ENCODE measurements around the gene UBL4A. TPM values are rescaled to one million over a fixed set of nuclear protein-coding genes. Genes with fewer than 3 reads are reported as not detected.

The UBL4A gene
- total RNA-seq, 1 experiment from 2014 or later: 37.4 TPM

DNA sequence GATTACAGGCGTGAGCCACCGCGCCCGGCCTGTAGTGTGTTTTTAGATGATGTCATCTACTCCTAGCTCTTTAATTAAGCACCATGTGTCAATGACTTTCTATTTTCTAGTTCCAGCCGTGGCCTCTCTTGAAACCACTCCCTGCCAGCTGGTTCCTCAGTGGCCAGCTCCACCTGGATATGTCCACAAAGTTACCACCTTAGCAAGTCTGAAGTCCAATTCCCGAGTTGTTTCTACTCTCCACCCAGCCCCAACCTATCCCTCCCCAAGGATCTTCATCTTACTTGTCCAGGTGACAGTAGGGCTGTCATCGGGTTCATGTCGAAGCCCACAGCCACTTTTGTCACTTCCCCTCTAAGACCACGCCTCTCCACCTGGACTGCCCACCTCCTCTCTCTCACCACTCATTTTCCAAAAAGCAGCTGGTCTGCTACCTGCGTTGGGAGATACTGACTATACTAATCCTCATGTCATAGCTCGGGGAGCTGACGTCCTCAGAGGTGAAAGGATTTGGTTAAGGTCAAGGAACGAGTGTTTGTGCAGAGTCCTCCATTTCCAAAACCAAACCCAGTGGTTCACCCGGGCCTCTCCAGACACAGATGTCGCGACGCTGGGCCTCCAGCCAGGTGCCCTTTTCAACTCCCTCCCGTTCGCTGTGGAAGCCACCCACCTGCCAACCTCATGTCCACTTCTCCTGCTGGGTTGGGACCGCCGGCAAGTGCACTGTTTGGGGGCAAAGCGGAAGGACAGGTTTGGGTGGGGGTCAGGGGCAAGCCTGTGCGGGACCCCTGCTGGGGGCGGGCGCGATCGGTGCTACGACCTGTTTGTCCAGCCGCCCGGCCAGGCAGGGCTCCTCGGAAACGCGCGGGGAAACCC is 28.9 kb upstream of the UBL4A start:
- H3K9ac ChIP-seq (ENCODE audit: low read length): peak overlapping the region; percentile 72
- no peak for TF ChIP-seq EZH2 (IDR thresholded peaks at IDR 0.05)
- H3K4me3 ChIP-seq (replicated peaks in 1 of 2; ENCODE audit: low read depth in 1 of 2, low read length in 2 of 2): peak overlapping the region; percentile 65 to 70
- DNase-seq (ENCODE audit: low read depth, low spot score): no peak
- no peaks in the 10 kb centered on the region for H3K9me3 ChIP-seq (ENCODE audit: control insufficient read depth in 1 of 2, insufficient read depth in 1 of 2, low read depth in 1 of 2, low read length in 2 of 2)
- H3K36me3 ChIP-seq (ENCODE audit: control insufficient read depth in 1 of 2, insufficient read depth in 2 of 2, low read length in 2 of 2): no peaks in the 10 kb centered on the region
- intact Hi-C loops (cut with micrococcal nuclease): no loop called here
- ATAC-seq: peak; percentile 22; the same call in 1 of the 2 replicates
- H3K4me1 ChIP-seq (ENCODE audit: control insufficient read depth in 1 of 2, insufficient read depth in 2 of 2, low read length in 2 of 2): peaks cover 5 to 10% of the 10 kb centered on the region in 2 experiments; a peak in 3 of 4 replicates
- no peak overlapping the region for H2AFZ ChIP-seq (ENCODE audit: low read depth, low read length, poor library complexity, severe bottlenecking)
- RAD21 ChIA-PET (ENCODE audit: low non-redundant PET in 1 of 2, low total read pairs in 2 of 2, uncharacterized antibody in 2 of 2, unreplicated experiment in 2 of 2): no interaction called here
- peak overlapping the region; percentile 79 for H3K27ac ChIP-seq (ENCODE audit: low read depth, low read length)
- no peaks in the 10 kb centered on the region for H3K9me2 ChIP-seq (ENCODE audit: insufficient read depth)
- CTCF ChIA-PET: no interaction called here
- POLR2A ChIA-PET: interaction anchor here (1.0 kb wide), 1 partner anchor 25 kb away, joined by 3 read pairs; the partner anchor contains the start of gene SLC10A3
- BruUV-seq (replicated peaks): TSS peak; percentile 62
- H3K27me3 ChIP-seq (ENCODE audit: insufficient read depth, low read length): no peaks in the 10 kb centered on the region
- peak overlapping the region; percentile 84 for H3K4me2 ChIP-seq (ENCODE audit: low read length)
- H3K79me2 ChIP-seq (ENCODE audit: insufficient read depth, low read length): no peaks in the 10 kb centered on the region
- H4K20me1 ChIP-seq (ENCODE audit: insufficient read depth): no peaks in the 10 kb centered on the region

- H2AFZ ChIP-seq (ENCODE audit: low read depth, low read length, poor library complexity, severe bottlenecking): no peak overlapping the region
- no peaks in the 10 kb centered on the region for H3K27me3 ChIP-seq (ENCODE audit: insufficient read depth, low read length)
- ATAC-seq (no peak), DNase-seq (ENCODE audit: low read depth, low spot score) (no peak)
- TF ChIP-seq TCF7L2 (IDR thresholded peaks at IDR 0.05; ENCODE audit: borderline replicate concordance, extremely low read depth, insufficient read depth, insufficient read length) (no peak), ZFX (IDR thresholded peaks at IDR 0.05) (no peak), CBX3 (IDR thresholded peaks at IDR 0.05; ENCODE audit: low read depth) (no peak), ZBTB33 (IDR thresholded peaks at IDR 0.05; ENCODE audit: extremely low read depth, insufficient replicate concordance, low read length) (no peak), EGR1 (IDR thresholded peaks at IDR 0.05; ENCODE audit: low read depth) (no peak), EZH2phosphoT487 (IDR thresholded peaks at IDR 0.05; ENCODE audit: borderline replicate concordance) (no peak), RAD21 (IDR thresholded peaks at IDR 0.05; ENCODE audit: low read depth) (no peak), SP1 (IDR thresholded peaks at IDR 0.05; ENCODE audit: low read depth) (no peak), FOSL1 (IDR thresholded peaks at IDR 0.05; ENCODE audit: low read depth) (no peak), POLR2A (IDR thresholded peaks at IDR 0.05; ENCODE audit: borderline replicate concordance, extremely low read depth, insufficient read depth, insufficient read length) (no peak), YY1 (IDR thresholded peaks at IDR 0.05; ENCODE audit: extremely low read depth, insufficient replicate concordance, low read depth, low read length) (no peak)
- TF ChIP-seq, protein P1, sequence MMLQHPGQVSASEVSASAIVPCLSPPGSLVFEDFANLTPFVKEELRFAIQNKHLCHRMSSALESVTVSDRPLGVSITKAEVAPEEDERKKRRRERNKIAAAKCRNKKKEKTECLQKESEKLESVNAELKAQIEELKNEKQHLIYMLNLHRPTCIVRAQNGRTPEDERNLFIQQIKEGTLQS (IDR thresholded peaks at IDR 0.05): no peak
- TF ChIP-seq, protein P2, sequence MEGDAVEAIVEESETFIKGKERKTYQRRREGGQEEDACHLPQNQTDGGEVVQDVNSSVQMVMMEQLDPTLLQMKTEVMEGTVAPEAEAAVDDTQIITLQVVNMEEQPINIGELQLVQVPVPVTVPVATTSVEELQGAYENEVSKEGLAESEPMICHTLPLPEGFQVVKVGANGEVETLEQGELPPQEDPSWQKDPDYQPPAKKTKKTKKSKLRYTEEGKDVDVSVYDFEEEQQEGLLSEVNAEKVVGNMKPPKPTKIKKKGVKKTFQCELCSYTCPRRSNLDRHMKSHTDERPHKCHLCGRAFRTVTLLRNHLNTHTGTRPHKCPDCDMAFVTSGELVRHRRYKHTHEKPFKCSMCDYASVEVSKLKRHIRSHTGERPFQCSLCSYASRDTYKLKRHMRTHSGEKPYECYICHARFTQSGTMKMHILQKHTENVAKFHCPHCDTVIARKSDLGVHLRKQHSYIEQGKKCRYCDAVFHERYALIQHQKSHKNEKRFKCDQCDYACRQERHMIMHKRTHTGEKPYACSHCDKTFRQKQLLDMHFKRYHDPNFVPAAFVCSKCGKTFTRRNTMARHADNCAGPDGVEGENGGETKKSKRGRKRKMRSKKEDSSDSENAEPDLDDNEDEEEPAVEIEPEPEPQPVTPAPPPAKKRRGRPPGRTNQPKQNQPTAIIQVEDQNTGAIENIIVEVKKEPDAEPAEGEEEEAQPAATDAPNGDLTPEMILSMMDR (IDR thresholded peaks at IDR 0.05 in 2 of 3, conservative IDR thresholded peaks at IDR 0.05 in 1 of 3; ENCODE audit: borderline replicate concordance in 1 of 3, insufficient read depth in 1 of 3, low read depth in 2 of 3, low read length in 2 of 3): no peak
- H3K36me3 ChIP-seq (ENCODE audit: control insufficient read depth in 1 of 2, insufficient read depth in 2 of 2, low read length in 2 of 2): no peaks in the 10 kb centered on the region
- no peak overlapping the region for H3K4me3 ChIP-seq (replicated peaks in 1 of 2; ENCODE audit: low read depth in 1 of 2, low read length in 2 of 2)
- intact Hi-C loops (cut with micrococcal nuclease): no loop called here
- H3K9me3 ChIP-seq (ENCODE audit: control insufficient read depth in 1 of 2, insufficient read depth in 1 of 2, low read depth in 1 of 2, low read length in 2 of 2): no peaks in the 10 kb centered on the region
- H3K4me2 ChIP-seq (ENCODE audit: low read length): no peak overlapping the region
- H4K20me1 ChIP-seq (ENCODE audit: insufficient read depth): no peaks in the 10 kb centered on the region
- POLR2A ChIA-PET: no interaction called here
- H3K9ac ChIP-seq (ENCODE audit: low read length): no peak overlapping the region
- H3K4me1 ChIP-seq (ENCODE audit: control insufficient read depth in 1 of 2, insufficient read depth in 2 of 2, low read length in 2 of 2): peaks cover 5 to 10% of the 10 kb centered on the region in 2 experiments; a peak in 3 of 4 replicates
- no peaks in the 10 kb centered on the region for H3K9me2 ChIP-seq (ENCODE audit: insufficient read depth)
- RAD21 ChIA-PET (ENCODE audit: low non-redundant PET in 1 of 2, low total read pairs in 2 of 2, uncharacterized antibody in 2 of 2, unreplicated experiment in 2 of 2): no interaction called here
- no peak overlapping the region for H3K27ac ChIP-seq (ENCODE audit: low read depth, low read length)
- BruUV-seq (replicated peaks): no TSS peak
- CTCF ChIA-PET: no interaction called here
- no peaks in the 10 kb centered on the region for H3K79me2 ChIP-seq (ENCODE audit: insufficient read depth, low read length)
Observed at GRCh38 chrX:154513716-154514115, 27.3 kb upstream of the UBL4A start.
